NCI-H226 (cell line): Measurements from ENCODE around the gene SCARB2.
A peak's percentile ranks its signal among the peaks of the same experiment; 100 is the strongest.

Experiments
- DNase-seq: peaks from one replicate; pipeline ENCODE4 v3.0.0-alpha.2; 2015

Gene SCARB2

GRCh38 chr4:76197031-76197743 lies 16.4 kb downstream of the SCARB2 start:
- no peak for DNase-seq

- DNase-seq, result no peak
Observed at GRCh38 chr4:76196376-76196775, 17.2 kb downstream of the SCARB2 start.

- DNase-seq, result no peak
Observed at GRCh38 chr4:76195326-76195725, 18.3 kb downstream of the SCARB2 start.

DNA sequence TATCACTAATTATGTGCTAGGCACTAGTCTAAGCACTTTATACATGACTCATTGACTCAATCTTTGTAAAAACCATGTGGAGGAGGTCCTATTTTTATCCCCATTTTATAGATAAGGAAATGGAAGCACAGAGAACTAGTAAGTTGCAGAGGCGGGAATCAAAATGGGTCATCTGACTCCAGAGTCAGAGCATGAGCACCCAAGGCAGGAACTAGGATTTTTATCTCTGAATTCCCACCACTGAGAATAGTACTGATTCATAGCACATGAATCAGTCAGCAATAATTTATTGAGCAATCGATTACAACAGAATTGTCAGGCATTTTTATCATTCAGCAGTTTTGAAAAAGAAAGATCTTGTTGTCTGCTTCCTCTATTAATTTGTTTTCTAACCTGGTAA lies 19.3 kb downstream of the SCARB2 start:
- peak; percentile 90 for DNase-seq

GRCh38 chr4:76192236-76192635 lies 21.4 kb downstream of the SCARB2 start:
- no peak for DNase-seq

GRCh38 chr4:76188557-76188956 lies 25.1 kb downstream of the SCARB2 start:
- DNase-seq, result no peak

DNA sequence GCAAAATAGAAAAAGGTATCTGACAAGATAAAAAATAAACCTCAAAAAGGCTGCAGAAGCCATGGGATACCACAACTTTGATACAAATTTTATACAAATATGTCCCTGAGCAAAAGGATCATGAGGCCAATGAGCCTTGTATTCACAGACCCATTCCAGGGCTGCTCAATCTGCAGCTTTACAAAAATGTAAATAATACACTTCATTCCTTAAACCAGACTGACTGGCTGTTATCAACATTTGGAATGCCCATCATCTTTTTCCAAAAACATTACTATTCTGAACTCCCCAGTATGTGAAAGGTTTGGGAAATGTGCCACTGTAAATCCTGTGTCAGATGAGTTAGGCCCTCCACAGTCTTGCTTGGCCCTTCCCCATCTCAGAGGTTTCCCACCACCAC lies 25.5 kb downstream of the SCARB2 start:
- DNase-seq, result no peak

- DNase-seq, result no peak
Observed at GRCh38 chr4:76187152-76187551, 26.5 kb downstream of the SCARB2 start.

- no peak for DNase-seq
Observed at GRCh38 chr4:76182463-76182862, 31.2 kb downstream of the SCARB2 start.

- peak; percentile 34 for DNase-seq
Observed at GRCh38 chr4:76179398-76180318, 34.0 kb downstream of the SCARB2 start.

- DNase-seq, result no peak
Observed at GRCh38 chr4:76178296-76178695, 35.3 kb downstream of the SCARB2 start.

DNA sequence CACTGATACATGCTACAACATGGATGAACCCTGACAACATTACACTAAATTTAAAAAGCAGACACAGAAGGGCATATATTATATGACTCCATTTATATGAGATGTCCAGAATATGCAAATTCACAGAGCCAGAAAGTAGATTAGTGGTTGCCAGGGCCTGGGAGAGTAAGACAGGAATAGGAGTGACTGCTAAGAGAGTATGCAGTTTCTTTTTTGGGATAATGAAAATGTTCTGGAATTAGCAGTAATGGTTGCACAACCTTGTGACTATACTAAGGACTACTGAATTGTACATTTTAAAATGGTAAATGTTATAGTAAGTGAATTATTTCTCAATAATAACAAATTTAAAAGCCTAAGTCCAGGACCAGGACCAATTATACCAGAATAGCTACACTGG lies 35.9 kb downstream of the SCARB2 start:
- no peak for DNase-seq

- DNase-seq, result no peak
Observed at GRCh38 chr4:76175336-76175735, 38.3 kb downstream of the SCARB2 start.

- DNase-seq, result no peak
Observed at GRCh38 chr4:76174216-76174615, 39.4 kb downstream of the SCARB2 start.

DNA sequence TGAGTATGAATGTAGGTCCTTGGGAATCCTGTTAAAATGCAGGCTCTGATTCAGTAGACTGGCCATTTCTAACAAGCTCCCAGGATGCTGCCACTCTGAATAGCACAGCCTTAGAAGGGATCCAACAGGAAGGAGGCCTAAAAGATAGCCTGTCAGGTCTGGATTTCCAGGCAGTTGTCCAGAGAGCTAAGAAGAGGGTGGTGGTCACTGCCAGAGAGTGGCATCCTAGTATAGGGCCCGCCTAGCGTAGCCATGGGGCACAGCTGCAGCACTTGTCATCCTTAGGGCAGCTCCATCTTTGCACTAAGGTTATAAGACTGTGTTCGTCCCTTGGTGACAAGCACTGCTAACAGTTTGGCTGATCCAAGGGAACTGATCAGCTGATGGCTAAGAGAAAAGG lies 44.9 kb downstream of the SCARB2 start:
- DNase-seq, result no peak

DNA sequence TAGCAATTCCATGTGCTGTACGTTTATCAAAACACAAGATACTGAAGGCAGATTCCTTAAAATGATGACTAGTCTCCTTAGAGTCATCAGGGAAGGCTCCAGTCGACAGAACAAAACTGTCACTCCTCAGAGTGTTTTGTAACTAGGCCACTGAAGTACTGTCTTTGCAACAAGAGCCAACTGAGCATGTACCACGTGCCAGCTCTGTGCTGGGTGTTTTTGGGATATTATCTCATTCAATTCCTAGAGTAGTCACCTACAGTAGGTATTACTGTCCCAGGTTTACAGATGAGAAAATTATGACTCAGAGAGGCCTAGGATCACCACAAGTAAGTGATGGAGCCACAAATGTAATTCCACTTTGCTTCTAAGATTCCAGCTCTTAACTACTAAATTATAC lies 47.1 kb downstream of the SCARB2 start:
- DNase-seq, result no peak

- DNase-seq, result no peak
Observed at GRCh38 chr4:76160355-76160754, 53.3 kb downstream of the SCARB2 start.

GRCh38 chr4:76156635-76157034 lies 57.0 kb downstream of the SCARB2 start:
- DNase-seq, result no peak

DNA sequence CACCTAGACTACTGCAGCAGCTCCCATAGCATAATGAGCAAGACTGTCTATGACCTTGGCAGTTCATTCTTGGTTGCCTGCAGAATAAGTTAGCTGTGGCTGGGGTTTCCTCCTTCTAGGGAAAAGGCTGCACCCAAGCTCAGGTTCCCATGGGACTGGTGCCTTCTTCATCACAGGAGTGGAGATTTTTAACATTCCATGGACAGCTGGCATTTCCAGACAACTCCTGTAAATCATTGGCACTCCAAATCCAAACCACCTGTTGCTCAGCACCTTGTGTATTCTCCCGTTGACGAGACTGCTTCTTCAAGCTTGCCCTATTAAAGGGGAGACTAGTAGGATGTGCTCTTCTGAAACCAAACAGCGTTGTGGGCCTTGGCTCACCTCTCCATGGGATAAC lies 57.6 kb downstream of the SCARB2 start:
- no peak for DNase-seq

GRCh38 chr4:76153356-76153755 lies 60.3 kb downstream of the SCARB2 start:
- no peak for DNase-seq

DNA sequence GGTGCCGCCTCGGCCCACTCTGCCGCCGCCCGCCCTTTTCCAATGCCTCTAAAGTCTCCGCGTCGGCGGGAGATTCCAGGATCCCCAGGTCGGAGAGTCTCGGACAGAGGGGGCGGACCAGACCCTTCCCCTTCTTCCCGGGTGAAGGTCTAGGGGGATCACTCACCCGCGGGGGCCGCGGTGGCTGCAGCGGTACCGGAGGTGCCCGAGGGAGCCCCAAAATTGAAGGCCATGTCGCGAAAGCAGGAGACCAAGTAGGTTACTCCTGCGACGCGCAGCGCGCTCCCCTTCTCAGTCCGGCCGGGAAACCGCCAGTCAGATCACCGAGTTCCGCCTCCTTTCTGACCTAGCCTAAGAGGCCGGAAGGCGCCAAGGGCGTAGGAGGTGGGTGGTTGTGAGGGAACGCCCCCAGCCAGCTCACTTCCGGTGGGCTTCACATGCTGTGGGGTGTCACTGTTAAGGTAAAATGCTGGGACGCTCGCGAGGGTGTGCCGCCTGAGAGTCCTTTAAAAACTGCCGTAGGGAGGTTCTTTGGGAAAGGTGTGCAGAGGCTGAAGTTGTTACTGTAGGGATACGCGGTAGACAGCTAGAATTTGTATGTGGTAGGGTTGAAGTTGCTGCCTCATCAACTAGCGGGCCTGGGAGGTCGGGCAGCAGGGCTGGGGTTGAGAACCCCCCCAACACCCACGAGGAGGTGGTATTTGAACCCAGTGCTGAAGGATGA lies 65.3 kb downstream of the SCARB2 start, which contains the start of gene NUP54:
NUP54 (minus strand) TSS at position 256 of the 724 bp plus-strand sequence; CDS start at position 233, 23 bp downstream.
- DNase-seq, result peak; percentile 90

GRCh38 chr4:76147454-76148141 lies 66.0 kb downstream of the SCARB2 start:
- DNase-seq, result peak; percentile 90

GRCh38 chr4:76144546-76144945 lies 69.1 kb downstream of the SCARB2 start:
- no peak for DNase-seq
